Psoas muscle (tissue), 8 donors: Measurements from ENCODE around the gene MPPED1. TPM values are rescaled to one million over a fixed set of nuclear protein-coding genes. Genes with fewer than 3 reads are reported as not detected.

Experiments
- ATAC-seq, 4 donors: fragments of 200-7000 bp; cut with Tn5 transposase; one replicate each; pipeline ENCODE4 v1.9.1; 2020; ENCODE audit warnings: moderate library complexity in 3 of 4, mild to moderate bottlenecking in 2 of 4
- DNase-seq, 2 donors: peaks; one replicate each; pipeline ENCODE4 v3.0.0-alpha.2; 2020
- H3K27ac ChIP-seq: fragments of 200-600 bp; one replicate; pipeline ENCODE4 v1.8.0; 2022
- H3K27me3 ChIP-seq, 3 donors: fragments of 200-600 bp in 1 of 3; one replicate each; pipeline versions ENCODE4 v1.6.1 to v1.8.0; 2013 to 2022; ENCODE audit warnings: low read length in 2 of 3, mild to moderate bottlenecking in 2 of 3, moderate library complexity in 1 of 3; ENCODE audit not compliant: insufficient read depth in 3 of 3
- H3K36me3 ChIP-seq, 2 donors: fragments of 200-600 bp in 1 of 2; one replicate each; pipeline versions ENCODE4 v1.6.1 to v1.8.0; 2013 to 2022; ENCODE audit warnings: low read depth in 1 of 2, mild to moderate bottlenecking in 1 of 2, moderate library complexity in 1 of 2; ENCODE audit not compliant: insufficient read depth in 1 of 2
- H3K4me1 ChIP-seq: fragments of 200-600 bp; one replicate; pipeline ENCODE4 v1.8.0; 2022
- H3K4me3 ChIP-seq: fragments of 200-600 bp; one replicate; pipeline ENCODE4 v1.8.0; 2022; ENCODE audit warnings: mild to moderate bottlenecking
- H3K9me3 ChIP-seq: fragments of 200-600 bp; one replicate; pipeline ENCODE4 v1.8.0; 2022
- WGBS, 3 donors: extraction: QIAGEN DNeasy Blood & Tissue Kit; methylation state at CpG; one replicate each; pipeline versions ENCODE4 v1.1.6 to v1.1.7; 2013; 5-methylcytosine and 5-hydroxymethylcytosine counted together
- intact Hi-C, 2 donors: fragments of 100-400 bp; cut with DNase I; formaldehyde crosslinking; loops; one replicate each; pipeline versions ENCODE4 v1.11.0 to v1.14.2; 2022
- polyA plus RNA-seq, 3 donors: library from polyadenylated mRNA; stranded (reverse); fragments of 200-250 nt; gene quantifications; one replicate each; pipeline ENCODE4 v1.2.3, GENCODE V29; 2013
- total RNA-seq, 4 donors: library from RNA; stranded (reverse); fragmentation: NEBNext Ultra II Directional in 2 of 4; extraction: Animal tissue kit (Norgen Biotek cat#: 25700) in 2 of 4; gene quantifications; one replicate each; pipeline versions ENCODE4 v1.2.1 to v1.2.4, GENCODE V29; 2021 to 2023
- TF ChIP-seq, protein P1 (sequence below): fragments of 200-600 bp; IDR thresholded peaks from one replicate; pipeline ENCODE4 v1.8.0; 2022; ENCODE audit warnings: antibody characterized with exemption
- donor health status: healthy with polysubstance abuse.
- donor health status: DM: no; HTN: no; CAD: no; lungs with moderate emphysema.
- donor health status: Bipolar disorder and iron deficiency.
- donor health status: healthy.
- donor health status: DM: yes; HTN: yes; CAD: no.
- donor health status: DM: no; HTN: no; CAD: no.
- donor health status: DM: no; HTN: no; CAD: no.
- donor health status: DM: yes; HTN: yes; CAD: no.

The MPPED1 gene
- total and polyA plus RNA-seq, 7 donors, result 0.04 to 0.10 TPM; not detected in 5

DNA sequence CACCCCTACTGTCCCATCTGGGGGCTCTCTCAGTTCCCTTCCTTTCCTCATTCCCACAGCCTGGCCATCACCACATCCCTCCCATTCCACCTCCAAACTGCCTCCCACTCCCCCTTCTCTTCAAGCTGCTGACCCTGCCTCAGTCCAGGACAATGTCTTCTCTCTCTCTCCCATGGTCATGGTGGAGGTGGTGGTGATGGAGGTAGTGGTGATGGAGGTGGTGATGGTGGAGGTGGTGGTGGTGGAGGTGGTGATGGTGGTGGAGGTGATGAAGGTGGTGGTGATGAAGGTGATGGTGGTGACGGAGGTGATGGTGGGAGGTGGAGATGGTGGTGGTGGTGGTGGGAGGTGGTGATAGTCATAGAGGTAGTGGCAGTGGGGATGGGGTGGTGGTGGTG lies 87.0 kb downstream of the MPPED1 start:
- WGBS, 3 donors, result 94 to 100% (median 100%) methylated on average over 1 of the region's 1 CpG
- ATAC-seq, result no peak
- H3K9me3 ChIP-seq, result no peaks in the 10 kb centered on the region
- intact Hi-C loops, result no loop called here
- no peak overlapping the region for H3K4me3 ChIP-seq
- TF ChIP-seq, protein P1, sequence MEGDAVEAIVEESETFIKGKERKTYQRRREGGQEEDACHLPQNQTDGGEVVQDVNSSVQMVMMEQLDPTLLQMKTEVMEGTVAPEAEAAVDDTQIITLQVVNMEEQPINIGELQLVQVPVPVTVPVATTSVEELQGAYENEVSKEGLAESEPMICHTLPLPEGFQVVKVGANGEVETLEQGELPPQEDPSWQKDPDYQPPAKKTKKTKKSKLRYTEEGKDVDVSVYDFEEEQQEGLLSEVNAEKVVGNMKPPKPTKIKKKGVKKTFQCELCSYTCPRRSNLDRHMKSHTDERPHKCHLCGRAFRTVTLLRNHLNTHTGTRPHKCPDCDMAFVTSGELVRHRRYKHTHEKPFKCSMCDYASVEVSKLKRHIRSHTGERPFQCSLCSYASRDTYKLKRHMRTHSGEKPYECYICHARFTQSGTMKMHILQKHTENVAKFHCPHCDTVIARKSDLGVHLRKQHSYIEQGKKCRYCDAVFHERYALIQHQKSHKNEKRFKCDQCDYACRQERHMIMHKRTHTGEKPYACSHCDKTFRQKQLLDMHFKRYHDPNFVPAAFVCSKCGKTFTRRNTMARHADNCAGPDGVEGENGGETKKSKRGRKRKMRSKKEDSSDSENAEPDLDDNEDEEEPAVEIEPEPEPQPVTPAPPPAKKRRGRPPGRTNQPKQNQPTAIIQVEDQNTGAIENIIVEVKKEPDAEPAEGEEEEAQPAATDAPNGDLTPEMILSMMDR, result no peak
- H3K27me3 ChIP-seq, result peaks cover 0 to 7% (median 0%) of the 10 kb centered on the region in 3 donors
- no peak overlapping the region for H3K27ac ChIP-seq
- H3K4me1 ChIP-seq, result no peaks in the 10 kb centered on the region
- no peaks in the 10 kb centered on the region for H3K36me3 ChIP-seq
- DNase-seq, result no peak

DNA sequence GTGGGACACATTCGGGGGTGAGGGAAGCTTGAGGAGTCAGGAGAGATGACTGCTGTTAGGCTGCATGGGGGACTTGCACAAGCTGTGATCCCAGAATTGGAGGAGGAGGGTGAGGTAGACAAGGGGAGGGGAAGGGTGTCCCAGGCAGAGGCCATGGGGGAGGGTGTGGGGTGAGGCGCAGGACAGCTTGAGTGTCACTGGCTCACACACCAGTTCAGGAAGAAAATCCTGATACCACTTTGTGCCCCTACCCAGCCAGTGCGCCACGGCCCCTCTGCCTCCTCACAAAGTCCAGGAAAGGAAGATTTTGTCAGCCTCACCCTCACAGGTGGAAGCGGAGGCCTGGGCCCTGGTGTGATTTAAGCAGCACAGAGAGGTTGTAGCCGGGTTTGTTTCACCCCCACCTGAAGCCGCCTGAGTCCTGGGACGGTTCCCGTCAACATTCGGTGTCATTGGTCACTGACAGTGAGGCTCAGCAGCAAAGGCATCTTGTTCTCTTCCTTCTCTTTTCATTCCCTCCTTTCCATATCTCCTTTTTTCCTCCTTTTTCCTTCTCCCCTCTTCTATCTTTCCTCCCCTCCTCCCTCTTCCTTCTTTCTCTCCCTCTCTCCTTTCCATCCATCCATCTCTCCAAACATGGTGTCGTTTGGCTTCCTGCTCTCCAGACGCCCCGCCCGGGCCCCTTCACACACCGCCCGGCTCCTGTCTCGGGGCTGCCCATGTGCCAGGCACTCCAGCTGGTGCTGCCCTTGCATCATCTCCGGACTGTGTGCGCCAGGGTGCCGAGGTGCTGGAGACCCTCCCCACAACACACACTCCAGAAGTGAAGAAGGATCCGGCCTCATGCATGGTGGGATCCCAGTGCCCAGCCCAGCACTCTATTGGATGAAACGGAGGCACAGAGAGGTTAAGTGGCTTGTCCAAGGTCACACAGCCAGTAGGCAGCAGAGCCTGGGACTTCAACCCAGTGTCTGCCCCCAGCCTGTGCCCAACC lies 89.3 kb downstream of the MPPED1 start:
- H3K27me3 ChIP-seq, result peaks cover 0 to 7% (median 0%) of the 10 kb centered on the region in 3 donors
- DNase-seq, result no peak

DNA sequence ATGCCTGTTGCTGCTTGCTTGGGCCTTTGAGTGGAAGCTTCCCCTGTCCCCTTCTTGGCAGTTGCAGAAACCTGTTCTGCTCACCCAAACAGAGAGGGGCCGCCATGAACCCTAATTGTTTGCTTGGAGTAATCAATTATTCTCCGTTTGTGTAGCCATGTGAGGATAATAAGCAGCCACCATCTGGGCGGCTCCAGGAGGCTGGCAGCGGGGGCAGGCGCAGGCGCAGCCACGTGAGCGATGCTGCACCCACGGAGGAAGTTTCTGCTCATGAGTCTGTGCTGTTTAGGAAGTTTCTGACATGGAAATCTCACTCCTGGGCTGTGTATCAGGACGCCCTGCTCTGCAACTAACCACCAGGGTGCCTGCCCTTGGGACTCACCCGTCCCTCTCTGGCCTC lies 90.1 kb downstream of the MPPED1 start:
- intact Hi-C loops, result no loop called here
- DNase-seq (no peak), ATAC-seq (no peak)
- H3K4me1 ChIP-seq, result no peaks in the 10 kb centered on the region
- TF ChIP-seq, protein P1, result no peak
- 65 to 72% (median 68%) methylated on average over 11 of the region's 11 CpGs for WGBS, 3 donors
- no peak overlapping the region for H3K27ac ChIP-seq
- no peak overlapping the region for H3K4me3 ChIP-seq
- no peaks in the 10 kb centered on the region for H3K9me3 ChIP-seq
- peaks cover 0 to 7% (median 0%) of the 10 kb centered on the region in 3 donors for H3K27me3 ChIP-seq
- H3K36me3 ChIP-seq, result no peaks in the 10 kb centered on the region

More for the DNA sequence above, 89.3 kb downstream of the MPPED1 start:
- no peaks in the 10 kb centered on the region for H3K36me3 ChIP-seq
- no peaks in the 10 kb centered on the region for H3K9me3 ChIP-seq
- TF ChIP-seq, protein P1, result no peak
- ATAC-seq, result no peak
- H3K4me3 ChIP-seq, result no peak overlapping the region
- no peak overlapping the region for H3K27ac ChIP-seq
- intact Hi-C loops, result no loop called here
- 60 to 72% (median 65%) methylated on average over 22 of the region's 22 CpGs for WGBS, 3 donors
- H3K4me1 ChIP-seq, result no peaks in the 10 kb centered on the region

DNA sequence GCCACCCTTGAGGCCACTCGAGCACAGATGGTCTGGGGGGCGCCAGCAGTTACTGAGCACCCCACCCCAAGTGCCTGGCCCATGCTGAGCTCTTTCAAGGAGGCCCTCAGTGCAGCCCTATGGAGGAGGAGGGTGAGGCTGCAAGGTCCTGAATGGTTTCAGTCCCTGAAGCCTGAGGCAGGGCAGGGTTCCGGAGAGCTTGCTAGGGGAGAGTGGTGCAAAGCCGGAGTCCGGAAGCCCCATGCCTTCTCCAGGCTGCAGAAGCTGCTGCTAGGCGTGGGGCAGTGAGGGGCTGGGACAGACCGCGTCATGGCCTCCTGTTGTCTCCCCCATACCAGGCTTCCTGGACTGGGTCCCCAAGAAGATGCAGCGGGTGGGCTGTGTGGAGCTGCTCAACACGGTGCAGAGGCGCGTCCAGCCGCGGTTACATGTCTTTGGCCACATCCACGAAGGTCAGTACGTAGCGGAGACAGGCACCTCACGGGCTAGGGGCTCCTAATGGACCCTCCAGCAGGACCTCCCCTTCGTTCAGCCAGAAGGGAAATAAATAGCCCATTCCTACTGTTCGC lies 90.6 kb downstream of the MPPED1 start:
- no peak for ATAC-seq
- Histone ChIP-seq H3K4me1 (no peaks in the 10 kb centered on the region), H3K36me3 (no peaks in the 10 kb centered on the region), H3K27ac (no peak overlapping the region), H3K4me3 (no peak overlapping the region), H3K27me3 (peaks cover 0 to 7% (median 0%) of the 10 kb centered on the region in 3 donors), H3K9me3 (no peaks in the 10 kb centered on the region)
- no peak for DNase-seq
- TF ChIP-seq, protein P1, result no peak
- intact Hi-C loops, result no loop called here
- 78 to 81% (median 79%) methylated on average over 20 of the region's 20 CpGs for WGBS, 3 donors
